HCT116 (cell line): Measurements from ENCODE around the gene CASP9.
A peak's percentile ranks its signal among the peaks of the same experiment; 100 is the strongest.

ENCODE experiments used
- JUND ChIP-seq: IDR thresholded peaks from 2 replicates; pipeline ENCODE4 v1.6.1; 2012
- POLR2A ChIP-seq: IDR thresholded peaks from 2 replicates; pipeline ENCODE4 v1.7.0; 2011; ENCODE audit warnings: borderline replicate concordance; ENCODE audit not compliant: insufficient read depth, insufficient read length; ENCODE audit errors: extremely low read depth
- POLR2AphosphoS5 ChIP-seq: IDR thresholded peaks from 2 replicates; pipeline ENCODE4 v1.6.1; 2011; ENCODE audit warnings: mild to moderate bottlenecking, low read depth, low read length, moderate library complexity
- SIN3A ChIP-seq: IDR thresholded peaks from 2 replicates; pipeline ENCODE4 v1.6.1; 2012; ENCODE audit warnings: low read depth
- YY1 ChIP-seq: IDR thresholded peaks from 2 replicates; pipeline ENCODE4 v1.6.1; 2011; ENCODE audit warnings: low read length, low read depth, moderate library complexity, mild to moderate bottlenecking; ENCODE audit not compliant: insufficient replicate concordance; ENCODE audit errors: extremely low read depth
- TF ChIP-seq, protein P1 (sequence below), 3 experiments: fragments of 200-600 bp in 1 of 3; sonication (generic) in 1 of 3; IDR thresholded peaks in 2 of 3; conservative IDR thresholded peaks in 1 of 3; 2 replicates each; pipeline ENCODE4 v1.5.1; 2012 to 2017; ENCODE audit warnings: low read depth in 2 of 3, low read length in 2 of 3, antibody characterized with exemption in 1 of 3, borderline replicate concordance in 1 of 3, control low read depth in 1 of 3, mild to moderate bottlenecking in 1 of 3, mixed read lengths in 1 of 3, mixed run types in 1 of 3, moderate library complexity in 1 of 3; ENCODE audit not compliant: insufficient read depth in 1 of 3
- TF ChIP-seq, protein P2 (sequence below): IDR thresholded peaks from 2 replicates; pipeline ENCODE4 v1.6.1; 2012
- TF ChIP-seq, protein P3 (sequence below): IDR thresholded peaks from 2 replicates; pipeline ENCODE4 v1.6.1; 2011; ENCODE audit warnings: mild to moderate bottlenecking, low read length, moderate library complexity; ENCODE audit not compliant: insufficient replicate concordance; ENCODE audit errors: extremely low read depth

DNA sequence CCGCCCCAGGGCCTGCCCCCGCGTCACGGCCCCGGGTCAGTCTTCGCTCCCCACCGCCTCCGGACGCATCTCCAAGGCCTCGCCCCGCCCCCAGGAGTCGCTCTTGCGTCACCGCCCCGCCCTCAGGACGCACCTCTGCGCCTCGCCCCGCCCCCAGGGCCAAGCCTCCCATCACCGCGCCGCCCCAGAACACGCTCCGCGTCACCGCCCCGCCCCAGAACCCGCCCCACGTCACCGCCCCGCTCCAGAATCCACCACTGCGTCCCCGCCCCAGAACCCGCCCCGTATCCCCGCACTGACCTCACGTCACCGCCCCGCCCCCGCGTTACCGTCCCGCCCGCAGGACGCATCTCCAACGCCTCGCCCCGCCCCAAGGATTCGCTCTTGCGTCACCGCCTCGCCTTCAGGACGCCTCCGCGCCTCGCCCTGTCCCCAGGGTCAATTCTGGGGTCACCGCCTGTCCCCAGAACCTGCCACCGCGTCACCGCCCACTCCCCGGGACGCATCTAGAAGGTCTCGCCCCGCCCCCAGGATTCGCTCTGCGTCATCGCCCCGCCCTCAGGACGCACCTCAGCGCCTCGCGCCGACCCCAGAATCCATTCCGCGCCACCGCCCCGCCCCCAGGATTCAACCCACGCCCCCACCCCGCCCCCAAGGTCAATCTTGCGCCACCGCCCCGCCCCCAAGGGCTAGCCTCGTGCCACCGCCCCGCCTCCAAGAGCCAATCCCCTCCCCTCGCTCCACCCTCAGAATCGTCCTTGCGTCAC, 451 bp upstream of the CASP9 start:
- TF ChIP-seq, protein P1, sequence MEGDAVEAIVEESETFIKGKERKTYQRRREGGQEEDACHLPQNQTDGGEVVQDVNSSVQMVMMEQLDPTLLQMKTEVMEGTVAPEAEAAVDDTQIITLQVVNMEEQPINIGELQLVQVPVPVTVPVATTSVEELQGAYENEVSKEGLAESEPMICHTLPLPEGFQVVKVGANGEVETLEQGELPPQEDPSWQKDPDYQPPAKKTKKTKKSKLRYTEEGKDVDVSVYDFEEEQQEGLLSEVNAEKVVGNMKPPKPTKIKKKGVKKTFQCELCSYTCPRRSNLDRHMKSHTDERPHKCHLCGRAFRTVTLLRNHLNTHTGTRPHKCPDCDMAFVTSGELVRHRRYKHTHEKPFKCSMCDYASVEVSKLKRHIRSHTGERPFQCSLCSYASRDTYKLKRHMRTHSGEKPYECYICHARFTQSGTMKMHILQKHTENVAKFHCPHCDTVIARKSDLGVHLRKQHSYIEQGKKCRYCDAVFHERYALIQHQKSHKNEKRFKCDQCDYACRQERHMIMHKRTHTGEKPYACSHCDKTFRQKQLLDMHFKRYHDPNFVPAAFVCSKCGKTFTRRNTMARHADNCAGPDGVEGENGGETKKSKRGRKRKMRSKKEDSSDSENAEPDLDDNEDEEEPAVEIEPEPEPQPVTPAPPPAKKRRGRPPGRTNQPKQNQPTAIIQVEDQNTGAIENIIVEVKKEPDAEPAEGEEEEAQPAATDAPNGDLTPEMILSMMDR (IDR thresholded peaks at IDR 0.05 in 2 of 3, conservative IDR thresholded peaks at IDR 0.05 in 1 of 3; ENCODE audit: borderline replicate concordance in 1 of 3, insufficient read depth in 1 of 3, low read depth in 2 of 3, low read length in 2 of 3) = no peak
- TF ChIP-seq JUND = no peak
- no peak for TF ChIP-seq SIN3A
- peak; percentile 26; the same call in 1 of the 2 replicates for TF ChIP-seq POLR2AphosphoS5
- TF ChIP-seq, protein P2, sequence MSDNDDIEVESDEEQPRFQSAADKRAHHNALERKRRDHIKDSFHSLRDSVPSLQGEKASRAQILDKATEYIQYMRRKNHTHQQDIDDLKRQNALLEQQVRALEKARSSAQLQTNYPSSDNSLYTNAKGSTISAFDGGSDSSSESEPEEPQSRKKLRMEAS = peak; percentile 30; the same call in 1 of the 2 replicates
- TF ChIP-seq POLR2A = no peak
- TF ChIP-seq, protein P3, sequence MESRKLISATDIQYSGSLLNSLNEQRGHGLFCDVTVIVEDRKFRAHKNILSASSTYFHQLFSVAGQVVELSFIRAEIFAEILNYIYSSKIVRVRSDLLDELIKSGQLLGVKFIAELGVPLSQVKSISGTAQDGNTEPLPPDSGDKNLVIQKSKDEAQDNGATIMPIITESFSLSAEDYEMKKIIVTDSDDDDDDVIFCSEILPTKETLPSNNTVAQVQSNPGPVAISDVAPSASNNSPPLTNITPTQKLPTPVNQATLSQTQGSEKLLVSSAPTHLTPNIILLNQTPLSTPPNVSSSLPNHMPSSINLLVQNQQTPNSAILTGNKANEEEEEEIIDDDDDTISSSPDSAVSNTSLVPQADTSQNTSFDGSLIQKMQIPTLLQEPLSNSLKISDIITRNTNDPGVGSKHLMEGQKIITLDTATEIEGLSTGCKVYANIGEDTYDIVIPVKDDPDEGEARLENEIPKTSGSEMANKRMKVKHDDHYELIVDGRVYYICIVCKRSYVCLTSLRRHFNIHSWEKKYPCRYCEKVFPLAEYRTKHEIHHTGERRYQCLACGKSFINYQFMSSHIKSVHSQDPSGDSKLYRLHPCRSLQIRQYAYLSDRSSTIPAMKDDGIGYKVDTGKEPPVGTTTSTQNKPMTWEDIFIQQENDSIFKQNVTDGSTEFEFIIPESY = no peak
- no peak for TF ChIP-seq YY1
